K562 (cell line): ENCODE data around the gene LRRC8E. TPM values are rescaled to one million over a fixed set of nuclear protein-coding genes. Genes with fewer than 3 reads are reported as not detected.
A peak's percentile ranks its signal among the peaks of the same experiment; 100 is the strongest.

Experiments used
- ATAC-seq: fragments of 200-7000 bp; cut with Tn5 transposase; 3 replicates; pipeline ENCODE4 v1.9.1; 2020; ENCODE audit warnings: moderate library complexity
- BruUV-seq: library from RNA; stranded (reverse); fragments of 400-500 nt; replicated peaks from 2 replicates; lab custom pipeline; 2021; lab: Mats Ljungman, UMichigan
- CTCF ChIA-PET: fragments of 300-600 bp; formaldehyde crosslinking; extraction: SDS; loops from one replicate; lab custom pipeline; 2021; ENCODE audit warnings: low intra/inter-chr PET ratio; lab: Yijun Ruan, JAX
- POLR2A ChIA-PET: fragments of 300-600, 350-650 bp; sonication (Branson Sonifier 250); formaldehyde crosslinking; extraction: SDS; loops from one replicate; lab custom pipeline; 2021; ENCODE audit warnings: antibody characterized with exemption, inconsistent platforms; lab: Yijun Ruan, JAX
- DNase-seq, 4 experiments: peaks; one replicate each; pipeline versions ENCODE4 v3.0.0 to v3.0.0-alpha.2; 2011 to 2018; ENCODE audit warnings: low spot score in 3 of 4, mixed read lengths in 3 of 4; ENCODE audit errors: extremely low read depth in 1 of 4
- FAIRE-seq: peaks from 2 replicates; lab custom pipeline; 2011; peaks lifted over from hg19 to GRCh38; lab: Jason Lieb, UNC
- H2AFZ ChIP-seq: 2 replicates; pipeline ENCODE4 v1.6.0; 2011; ENCODE audit warnings: low read depth, low read length, control low read depth, inconsistent platforms
- H3K27ac ChIP-seq: fragments of 200-600 bp; 3 replicates; pipeline ENCODE4 v1.8.0; 2011; ENCODE audit warnings: low read depth, mild to moderate bottlenecking, control low read depth, inconsistent platforms, low read length, moderate library complexity, mixed read lengths; ENCODE audit errors: extremely low read depth
- H3K27me3 ChIP-seq, 2 experiments: fragments of 300-600 bp in 1 of 2; 2 replicates in 1 of 2; 3 replicates in 1 of 2; pipeline versions ENCODE4 v1.6.0 to v1.8.0; 2011; ENCODE audit warnings: inconsistent platforms in 2 of 2, low read length in 2 of 2, mild to moderate bottlenecking in 1 of 2, mixed read lengths in 1 of 2, moderate library complexity in 1 of 2; ENCODE audit not compliant: control insufficient read depth in 2 of 2, insufficient read depth in 2 of 2
- H3K36me3 ChIP-seq: fragments of 300-600 bp; 3 replicates; pipeline ENCODE4 v1.8.0; 2011; ENCODE audit warnings: mild to moderate bottlenecking, low read length, inconsistent platforms; ENCODE audit not compliant: control insufficient read depth, insufficient read depth
- H3K4me1 ChIP-seq, 2 experiments: fragments of 200-600 bp in 1 of 2; replicated peaks in 1 of 2; 2 replicates in 1 of 2; 3 replicates in 1 of 2; pipeline versions ENCODE4 v1.5.1 to v1.8.0; 2011; ENCODE audit warnings: inconsistent platforms in 2 of 2, low read length in 2 of 2, mild to moderate bottlenecking in 1 of 2, mixed read lengths in 1 of 2, moderate library complexity in 1 of 2; ENCODE audit not compliant: control insufficient read depth in 2 of 2, insufficient read depth in 2 of 2
- H3K4me2 ChIP-seq: 2 replicates; pipeline ENCODE4 v1.6.1; 2011; ENCODE audit warnings: low read length, control low read depth, inconsistent platforms, mixed read lengths; ENCODE audit not compliant: insufficient read depth
- H3K4me3 ChIP-seq: fragments of 200-600 bp; sonication (generic), shearing (Covaris generic); 2 replicates; pipeline ENCODE4 v1.5.1; 2016; ENCODE audit warnings: control low read depth, inconsistent platforms
- H3K79me2 ChIP-seq: fragments of 200-600 bp; 3 replicates; pipeline ENCODE4 v1.8.0; 2011; ENCODE audit warnings: low read length, inconsistent platforms; ENCODE audit not compliant: control insufficient read depth, insufficient read depth
- H3K9ac ChIP-seq, 2 experiments: 2 replicates each; pipeline versions ENCODE4 v1.6.0 to v1.6.1; 2011; ENCODE audit warnings: low read depth in 2 of 2, low read length in 2 of 2, control low read depth in 1 of 2, inconsistent platforms in 1 of 2, mild to moderate bottlenecking in 1 of 2, mixed read lengths in 1 of 2; ENCODE audit not compliant: insufficient read depth in 1 of 2
- H3K9me1 ChIP-seq: one replicate; pipeline ENCODE4 v1.6.0; 2011; ENCODE audit warnings: inconsistent platforms, mild to moderate bottlenecking, low read length, moderate library complexity; ENCODE audit not compliant: control insufficient read depth, insufficient read depth
- H3K9me3 ChIP-seq: replicated peaks from 2 replicates; pipeline ENCODE4 v1.5.1; 2011; ENCODE audit warnings: low read depth, low read length, inconsistent platforms; ENCODE audit not compliant: control insufficient read depth, insufficient read depth
- H4K20me1 ChIP-seq: replicated peaks from 2 replicates; pipeline ENCODE4 v1.6.1; 2011; ENCODE audit warnings: low read length, inconsistent platforms, mixed read lengths; ENCODE audit not compliant: control insufficient read depth, insufficient read depth
- ATF1 ChIP-seq, 2 experiments: fragments of 450-650 bp in 1 of 2; IDR thresholded peaks; 2 replicates each; pipeline ENCODE4 v1.6.1; 2016; ENCODE audit warnings: missing compliant biosample characterization in 1 of 2, missing genetic modification characterization in 1 of 2
- MXI1 ChIP-seq: IDR thresholded peaks from 2 replicates; pipeline ENCODE4 v1.6.1; 2011; ENCODE audit warnings: low read depth, mild to moderate bottlenecking, improper control_type of control experiment, low read length
- OTX1 ChIP-seq: fragments of 450-650 bp; formaldehyde crosslinking; IDR thresholded peaks from 2 replicates; pipeline ENCODE4 v1.4.0; 2022; ENCODE audit warnings: mild to moderate bottlenecking
- PHB ChIP-seq: fragments of 250-450 bp; sonication (Bioruptor Pico); IDR thresholded peaks from 2 replicates; pipeline ENCODE4 v1.5.0; 2021
- RCOR1 ChIP-seq, 2 experiments: IDR thresholded peaks; 2 replicates each; pipeline ENCODE4 v1.6.1; 2012; ENCODE audit warnings: low read depth in 2 of 2, low read length in 2 of 2, borderline replicate concordance in 1 of 2, improper control_type of control experiment in 1 of 2
- RNF2 ChIP-seq: sonication (generic); IDR thresholded peaks from 2 replicates; pipeline ENCODE4 v1.6.1; 2016
- SRF ChIP-seq, 2 experiments: fragments of 250-450, 450-650 bp in 1 of 2; sonication (Bioruptor Pico) in 1 of 2; sonication (generic) in 1 of 2; formaldehyde crosslinking; IDR thresholded peaks; 2 replicates each; pipeline versions ENCODE4 v1.5.0 to v1.5.1; 2020 to 2022; ENCODE audit warnings: mild to moderate bottlenecking in 1 of 2, missing genetic modification reagents in 1 of 2
- ZNF695 ChIP-seq: fragments of 450-650 bp; formaldehyde crosslinking; IDR thresholded peaks from 2 replicates; pipeline ENCODE4 v1.4.0; 2020; ENCODE audit warnings: mild to moderate bottlenecking, moderate library complexity
- ZNF778 ChIP-seq: fragments of 450-650 bp; formaldehyde crosslinking; IDR thresholded peaks from 2 replicates; pipeline ENCODE4 v1.4.0; 2020; ENCODE audit warnings: mild to moderate bottlenecking, moderate library complexity
- WGBS: fragments of 100-300 bp; shearing (Covaris generic); methylation state at CpG from one replicate; pipeline ENCODE4 v1.1.6; 2016; ENCODE audit warnings: low coverage, mixed read lengths; ENCODE audit not compliant: insufficient coverage; ENCODE audit errors: missing lambda C conversion rate; 5-methylcytosine and 5-hydroxymethylcytosine counted together
- in situ Hi-C: fragments of 300-500 bp; cut with MboI; formaldehyde crosslinking; loops from 4 replicates; pipeline ENCODE4 v1.15.0; 2018; ENCODE audit warnings: inconsistent platforms, mixed read lengths
- intact Hi-C: fragments of 100-400 bp; cut with micrococcal nuclease; formaldehyde crosslinking; loops from 2 replicates; pipeline ENCODE4 v1.14.2; 2022
- polyA plus RNA-seq, 8 experiments: library from polyadenylated mRNA; depleted of rRNA in 4 of 8; stranded (reverse) in 5 of 8; unstranded in 3 of 8; fragments of >200 nt; fragmentation: Nextera tagmentation in 2 of 8; fragmentation: Illumina TruSeq in 1 of 8; extraction: Ambion mirVana in 2 of 8; extraction: Trizol in 1 of 8; gene quantifications; 2 replicates each; pipeline versions ENCODE4 v1.2.1 to v1.2.3, GENCODE V29; 2011 to 2014; ENCODE audit warnings: inconsistent platforms in 1 of 8, missing spikeins in 1 of 8
- total RNA-seq, 7 experiments: library from RNA; depleted of rRNA in 6 of 7; stranded (reverse); fragments of >200 nt in 6 of 7; fragmentation: Illumina TruSeq in 2 of 7; extraction: Trizol in 2 of 7; gene quantifications; 2 replicates each; pipeline versions ENCODE4 v1.2.1 to v1.2.3, GENCODE V29; 2011 to 2021; ENCODE audit warnings: low replicate concordance in 1 of 7
- TF ChIP-seq, protein P1 (sequence below): fragments of 450-650 bp; formaldehyde crosslinking; IDR thresholded peaks from 2 replicates; pipeline ENCODE4 v1.4.0; 2020; ENCODE audit warnings: mild to moderate bottlenecking, mixed read lengths
- TF ChIP-seq, protein P2 (sequence below): IDR thresholded peaks from 2 replicates; pipeline ENCODE4 v1.6.1; 2014; ENCODE audit warnings: antibody characterized with exemption
- TF ChIP-seq, protein P3 (sequence below): sonication (generic); formaldehyde crosslinking; IDR thresholded peaks from 2 replicates; pipeline ENCODE4 v1.8.0; 2022; ENCODE audit warnings: mild to moderate bottlenecking, missing genetic modification reagents

LRRC8E gene
- total and polyA plus RNA-seq, 9 of the 15 experiments (the other 6 are each of a cell fraction or from before 2014, with no cell fraction given): 0.08 to 5.7 (median 3.5) TPM; not detected in 1

DNA sequence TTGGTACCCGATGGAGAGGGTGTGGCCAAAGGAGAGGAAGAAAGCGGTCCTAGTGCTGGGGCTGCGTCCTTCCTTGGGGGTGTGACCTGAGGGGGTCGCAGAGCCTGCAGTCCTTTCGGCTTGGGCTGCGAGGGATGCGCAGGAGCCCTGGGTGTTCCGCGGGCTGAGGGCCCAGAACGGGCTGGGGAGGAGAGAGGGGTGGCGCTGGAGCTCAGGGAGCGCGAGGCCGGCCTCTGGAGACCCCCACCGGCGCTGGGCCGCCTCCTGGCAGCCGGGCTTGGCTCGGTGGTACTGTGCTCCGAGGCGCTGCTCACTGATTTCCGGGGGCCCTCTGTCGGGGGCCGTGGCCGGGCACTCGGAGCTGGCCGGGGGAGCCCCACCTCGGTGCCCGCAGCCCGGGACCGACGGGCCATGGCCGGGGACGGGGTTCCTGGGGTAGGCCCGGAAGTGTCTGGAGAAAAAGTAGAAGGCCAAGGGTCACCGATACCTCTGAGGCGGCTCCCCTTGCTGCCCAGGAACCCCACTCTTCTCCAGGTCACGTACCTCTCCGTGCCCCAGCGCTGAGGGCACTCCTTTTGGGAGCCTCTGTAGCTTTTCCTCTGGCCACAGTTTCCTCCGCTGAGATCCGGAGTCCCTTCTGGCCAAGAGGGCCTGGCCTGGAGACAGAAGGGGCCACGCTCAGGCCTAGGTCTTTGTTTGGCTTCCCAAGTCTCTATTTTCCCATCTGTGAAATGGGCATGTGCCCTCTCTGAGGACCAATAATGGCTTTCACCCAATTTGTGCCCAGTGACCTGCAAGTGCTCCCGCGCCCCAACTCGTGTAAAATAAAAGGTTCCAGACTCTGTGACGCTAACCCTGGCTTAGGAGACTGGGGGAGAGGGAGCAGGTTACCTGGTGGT lies 15.8 kb upstream of the LRRC8E start:
- WGBS: 21% methylated on average over 35 of the region's 47 CpGs
- no peak for ATAC-seq
- Histone ChIP-seq H3K27ac (no peak overlapping the region), H4K20me1 (peaks cover 13% of the 10 kb centered on the region), H3K4me3 (peak overlapping the region; percentile 12; the same call in 1 of the 2 replicates), H3K36me3 (no peaks in the 10 kb centered on the region), H3K9me3 (no peaks in the 10 kb centered on the region), H3K27me3 (no peaks in the 10 kb centered on the region; a peak in 1 of 5 replicates), H3K4me1 (peaks cover 13 to 73% of the 10 kb centered on the region in 2 experiments; a peak in 4 of 5 replicates), H3K9ac (peak overlapping the region in 1 of 2 experiments; percentile 65; a peak in 2 of 4 replicates), H3K4me2 (peak overlapping the region; percentile 68), H2AFZ (peak overlapping the region; percentile 81), H3K79me2 (no peaks in the 10 kb centered on the region), H3K9me1 (no peaks in the 10 kb centered on the region)
- no peak for FAIRE-seq
- intact Hi-C loops (loop anchor here (5.0 kb wide), 1 partner anchor 50 kb away; the partner anchor contains the start of gene SNAPC2), in situ Hi-C loops (no loop called here)
- no peak for DNase-seq
- POLR2A ChIA-PET: interaction anchor here (0.6 to 0.9 kb wide), 5 partner anchors 14 to 45 kb away, joined by 3 read pairs; partner anchors contain the start of genes LRRC8E and MAP2K7
- BruUV-seq: no TSS peak
- CTCF ChIA-PET: interaction anchor here (0.7 to 1.0 kb wide), 2 partner anchors 30 to 304 kb away, joined by 3 read pairs; no protein-coding TSS in a partner anchor
- TF ChIP-seq ZNF778 (CRISPR knock-in tag): no peak
- TF ChIP-seq RNF2: no peak
- TF ChIP-seq ATF1 (CRISPR knock-in tag; IDR thresholded peaks at IDR 0.05): no peak
- 0 out of 2 replicates have a peak, but pooled peaks have one; percentile 2 for TF ChIP-seq ATF1 (tag; IDR thresholded peaks at IDR 0.05)
- TF ChIP-seq, protein P1, sequence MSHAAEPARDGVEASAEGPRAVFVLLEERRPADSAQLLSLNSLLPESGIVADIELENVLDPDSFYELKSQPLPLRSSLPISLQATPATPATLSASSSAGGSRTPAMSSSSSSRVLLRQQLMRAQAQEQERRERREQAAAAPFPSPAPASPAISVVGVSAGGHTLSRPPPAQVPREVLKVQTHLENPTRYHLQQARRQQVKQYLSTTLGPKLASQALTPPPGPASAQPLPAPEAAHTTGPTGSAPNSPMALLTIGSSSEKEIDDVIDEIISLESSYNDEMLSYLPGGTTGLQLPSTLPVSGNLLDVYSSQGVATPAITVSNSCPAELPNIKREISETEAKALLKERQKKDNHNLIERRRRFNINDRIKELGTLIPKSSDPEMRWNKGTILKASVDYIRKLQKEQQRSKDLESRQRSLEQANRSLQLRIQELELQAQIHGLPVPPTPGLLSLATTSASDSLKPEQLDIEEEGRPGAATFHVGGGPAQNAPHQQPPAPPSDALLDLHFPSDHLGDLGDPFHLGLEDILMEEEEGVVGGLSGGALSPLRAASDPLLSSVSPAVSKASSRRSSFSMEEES (CRISPR knock-in tag): no peak
- TF ChIP-seq ZNF695: no peak
- peak in 1 of 2 experiments; percentile 90; a peak in 2 of 4 replicates for TF ChIP-seq RCOR1 (IDR thresholded peaks at IDR 0.05; ENCODE audit: borderline replicate concordance in 1 of 2, low read depth in 2 of 2, low read length in 2 of 2)
- TF ChIP-seq, protein P2, sequence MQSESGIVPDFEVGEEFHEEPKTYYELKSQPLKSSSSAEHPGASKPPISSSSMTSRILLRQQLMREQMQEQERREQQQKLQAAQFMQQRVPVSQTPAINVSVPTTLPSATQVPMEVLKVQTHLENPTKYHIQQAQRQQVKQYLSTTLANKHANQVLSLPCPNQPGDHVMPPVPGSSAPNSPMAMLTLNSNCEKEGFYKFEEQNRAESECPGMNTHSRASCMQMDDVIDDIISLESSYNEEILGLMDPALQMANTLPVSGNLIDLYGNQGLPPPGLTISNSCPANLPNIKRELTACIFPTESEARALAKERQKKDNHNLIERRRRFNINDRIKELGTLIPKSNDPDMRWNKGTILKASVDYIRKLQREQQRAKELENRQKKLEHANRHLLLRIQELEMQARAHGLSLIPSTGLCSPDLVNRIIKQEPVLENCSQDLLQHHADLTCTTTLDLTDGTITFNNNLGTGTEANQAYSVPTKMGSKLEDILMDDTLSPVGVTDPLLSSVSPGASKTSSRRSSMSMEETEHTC: no peak
- TF ChIP-seq, protein P3, sequence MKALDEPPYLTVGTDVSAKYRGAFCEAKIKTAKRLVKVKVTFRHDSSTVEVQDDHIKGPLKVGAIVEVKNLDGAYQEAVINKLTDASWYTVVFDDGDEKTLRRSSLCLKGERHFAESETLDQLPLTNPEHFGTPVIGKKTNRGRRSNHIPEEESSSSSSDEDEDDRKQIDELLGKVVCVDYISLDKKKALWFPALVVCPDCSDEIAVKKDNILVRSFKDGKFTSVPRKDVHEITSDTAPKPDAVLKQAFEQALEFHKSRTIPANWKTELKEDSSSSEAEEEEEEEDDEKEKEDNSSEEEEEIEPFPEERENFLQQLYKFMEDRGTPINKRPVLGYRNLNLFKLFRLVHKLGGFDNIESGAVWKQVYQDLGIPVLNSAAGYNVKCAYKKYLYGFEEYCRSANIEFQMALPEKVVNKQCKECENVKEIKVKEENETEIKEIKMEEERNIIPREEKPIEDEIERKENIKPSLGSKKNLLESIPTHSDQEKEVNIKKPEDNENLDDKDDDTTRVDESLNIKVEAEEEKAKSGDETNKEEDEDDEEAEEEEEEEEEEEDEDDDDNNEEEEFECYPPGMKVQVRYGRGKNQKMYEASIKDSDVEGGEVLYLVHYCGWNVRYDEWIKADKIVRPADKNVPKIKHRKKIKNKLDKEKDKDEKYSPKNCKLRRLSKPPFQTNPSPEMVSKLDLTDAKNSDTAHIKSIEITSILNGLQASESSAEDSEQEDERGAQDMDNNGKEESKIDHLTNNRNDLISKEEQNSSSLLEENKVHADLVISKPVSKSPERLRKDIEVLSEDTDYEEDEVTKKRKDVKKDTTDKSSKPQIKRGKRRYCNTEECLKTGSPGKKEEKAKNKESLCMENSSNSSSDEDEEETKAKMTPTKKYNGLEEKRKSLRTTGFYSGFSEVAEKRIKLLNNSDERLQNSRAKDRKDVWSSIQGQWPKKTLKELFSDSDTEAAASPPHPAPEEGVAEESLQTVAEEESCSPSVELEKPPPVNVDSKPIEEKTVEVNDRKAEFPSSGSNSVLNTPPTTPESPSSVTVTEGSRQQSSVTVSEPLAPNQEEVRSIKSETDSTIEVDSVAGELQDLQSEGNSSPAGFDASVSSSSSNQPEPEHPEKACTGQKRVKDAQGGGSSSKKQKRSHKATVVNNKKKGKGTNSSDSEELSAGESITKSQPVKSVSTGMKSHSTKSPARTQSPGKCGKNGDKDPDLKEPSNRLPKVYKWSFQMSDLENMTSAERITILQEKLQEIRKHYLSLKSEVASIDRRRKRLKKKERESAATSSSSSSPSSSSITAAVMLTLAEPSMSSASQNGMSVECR (CRISPR knock-in tag): peak; percentile 4
- TF ChIP-seq OTX1: no peak
- TF ChIP-seq MXI1: no peak
- TF ChIP-seq PHB (CRISPR knock-in tag): no peak
- peak in 1 of 2 experiments; percentile 3; a peak in 1 of 4 replicates for TF ChIP-seq SRF (CRISPR knock-in tag; IDR thresholded peaks at IDR 0.05)
